Neural progenitor cell (in vitro differentiated cells): ENCODE data around the gene SERINC5.

Experiments
- CTCF ChIP-seq: fragments of 200-600 bp; sonication (generic); IDR thresholded peaks from 2 replicates; pipeline ENCODE4 v1.5.1; 2017; ENCODE audit warnings: antibody characterized with exemption, mild to moderate bottlenecking
- EZH2 ChIP-seq: fragments of 200-600 bp; sonication (generic); IDR thresholded peaks from 2 replicates; pipeline ENCODE4 v1.6.1; 2017; ENCODE audit warnings: antibody characterized with exemption, mild to moderate bottlenecking, moderate library complexity
- EZH2phosphoT487 ChIP-seq: fragments of 200-600 bp; sonication (generic); IDR thresholded peaks from 2 replicates; pipeline ENCODE4 v1.6.1; 2017; ENCODE audit warnings: antibody characterized with exemption

DNA sequence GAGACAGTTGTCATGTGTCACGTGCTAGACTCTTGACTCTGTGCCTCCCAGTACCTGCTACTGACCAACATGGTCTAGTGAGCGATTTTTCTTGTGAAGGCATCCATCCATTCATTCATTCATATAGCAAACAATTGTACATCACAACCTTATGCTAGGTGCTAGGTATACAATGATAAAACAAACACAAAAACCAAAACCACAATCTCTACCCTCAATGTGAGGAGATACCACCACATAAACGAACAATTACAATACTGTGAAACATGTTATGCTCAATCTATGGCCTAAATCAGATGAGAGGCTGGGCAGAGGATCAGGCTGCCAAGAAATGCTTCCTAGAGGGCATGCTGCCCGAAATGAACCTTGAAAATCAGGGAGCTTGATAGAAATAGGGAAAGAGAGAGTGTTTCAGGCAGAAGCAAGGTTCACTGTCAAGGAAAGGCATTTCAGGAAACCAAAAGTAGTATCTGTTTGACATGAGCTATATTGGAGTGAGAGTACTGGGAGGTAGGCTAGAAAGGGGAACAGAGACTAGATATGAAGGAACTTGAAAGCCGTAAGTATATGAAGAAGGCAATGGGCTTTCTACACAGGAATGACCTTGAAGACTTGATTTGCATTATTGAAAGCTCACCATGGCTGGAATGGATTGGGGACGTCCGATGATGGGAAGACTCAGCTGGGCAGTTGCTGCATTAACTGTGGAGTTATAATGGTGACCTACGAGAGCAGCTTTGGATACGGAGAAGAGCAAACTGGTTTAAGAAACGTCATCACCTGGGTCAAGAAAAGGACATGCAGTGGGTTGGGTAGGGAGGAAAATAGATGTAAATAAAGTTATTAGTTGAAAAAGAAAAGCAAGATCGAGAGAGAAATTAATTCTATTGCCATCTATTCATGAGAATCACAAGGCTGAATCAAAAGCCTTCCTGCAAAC lies 130.6 kb downstream of the SERINC5 start:
- TF ChIP-seq CTCF (no peak), EZH2phosphoT487 (no peak), EZH2 (no peak)
